Ishikawa (cell line): ENCODE measurements around the gene TMEM232.

ENCODE experiments used
- CEBPB ChIP-seq: IDR thresholded peaks from 2 replicates; pipeline ENCODE4 v1.6.1; 2012
- CREB1 ChIP-seq: IDR thresholded peaks from 2 replicates; pipeline ENCODE4 v1.6.1; 2012; ENCODE audit warnings: low read depth
- EGR1 ChIP-seq: IDR thresholded peaks from 2 replicates; pipeline ENCODE4 v1.6.1; 2012
- EP300 ChIP-seq: IDR thresholded peaks from 2 replicates; pipeline ENCODE4 v1.6.1; 2012; ENCODE audit warnings: borderline replicate concordance
- FOXM1 ChIP-seq: IDR thresholded peaks from 2 replicates; pipeline ENCODE4 v1.6.1; 2012; ENCODE audit warnings: low read depth, borderline replicate concordance
- NFIC ChIP-seq: IDR thresholded peaks from 2 replicates; pipeline ENCODE4 v1.6.1; 2012
- RAD21 ChIP-seq: IDR thresholded peaks from 2 replicates; pipeline ENCODE4 v1.6.1; 2012; ENCODE audit warnings: low read depth
- REST ChIP-seq: IDR thresholded peaks from 2 replicates; pipeline ENCODE4 v1.6.1; 2012; ENCODE audit warnings: low read depth, mild to moderate bottlenecking
- TAF1 ChIP-seq: IDR thresholded peaks from 2 replicates; pipeline ENCODE4 v1.6.1; 2012; ENCODE audit warnings: low read depth, mild to moderate bottlenecking
- TCF12 ChIP-seq: IDR thresholded peaks from 2 replicates; pipeline ENCODE4 v1.6.1; 2012; ENCODE audit warnings: low read depth
- TEAD4 ChIP-seq: IDR thresholded peaks from 2 replicates; pipeline ENCODE4 v1.6.1; 2012
- USF1 ChIP-seq: IDR thresholded peaks from 2 replicates; pipeline ENCODE4 v1.6.1; 2012
- YY1 ChIP-seq: IDR thresholded peaks from 2 replicates; pipeline ENCODE4 v1.6.1; 2012; ENCODE audit warnings: low read depth
- ZBTB7A ChIP-seq: IDR thresholded peaks from 2 replicates; pipeline ENCODE4 v1.6.1; 2012; ENCODE audit warnings: low read depth
- TF ChIP-seq, protein P1 (sequence below): IDR thresholded peaks from 2 replicates; pipeline ENCODE4 v1.6.1; 2012

The TMEM232 gene

GRCh38 chr5:110681109-110681508, 45.4 kb downstream of the TMEM232 start:
- TF ChIP-seq EGR1 (no peak), YY1 (no peak), REST (no peak), TCF12 (no peak), USF1 (no peak), RAD21 (no peak), NFIC (no peak), TEAD4 (no peak), CREB1 (no peak), ZBTB7A (no peak), CEBPB (no peak), EP300 (no peak), FOXM1 (no peak)
- TF ChIP-seq, protein P1, sequence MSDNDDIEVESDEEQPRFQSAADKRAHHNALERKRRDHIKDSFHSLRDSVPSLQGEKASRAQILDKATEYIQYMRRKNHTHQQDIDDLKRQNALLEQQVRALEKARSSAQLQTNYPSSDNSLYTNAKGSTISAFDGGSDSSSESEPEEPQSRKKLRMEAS = no peak

GRCh38 chr5:110665184-110665726, 61.2 kb downstream of the TMEM232 start:
- TF ChIP-seq, protein P1 = no peak
- no peak for TF ChIP-seq TEAD4
- no peak for TF ChIP-seq USF1
- no peak for TF ChIP-seq EGR1
- no peak for TF ChIP-seq FOXM1
- TF ChIP-seq ZBTB7A = no peak
- no peak for TF ChIP-seq EP300
- no peak for TF ChIP-seq TCF12
- TF ChIP-seq REST = no peak
- TF ChIP-seq CEBPB = no peak
- no peak for TF ChIP-seq RAD21
- no peak for TF ChIP-seq YY1
- no peak for TF ChIP-seq TAF1

GRCh38 chr5:110663525-110663924, 62.9 kb downstream of the TMEM232 start:
- TF ChIP-seq REST (no peak), TEAD4 (no peak), RAD21 (no peak), FOXM1 (no peak), ZBTB7A (no peak), TAF1 (no peak), YY1 (no peak), EGR1 (no peak), CREB1 (no peak), EP300 (no peak), CEBPB (no peak), NFIC (no peak)

- no peak for TF ChIP-seq ZBTB7A
- no peak for TF ChIP-seq TEAD4
- TF ChIP-seq REST = no peak
- no peak for TF ChIP-seq USF1
- no peak for TF ChIP-seq TCF12
- TF ChIP-seq EP300 = no peak
- TF ChIP-seq CREB1 = no peak
- no peak for TF ChIP-seq NFIC
- TF ChIP-seq FOXM1 = no peak
- no peak for TF ChIP-seq YY1
- TF ChIP-seq TAF1 = no peak
Measured at GRCh38 chr5:110658006-110658405, 68.5 kb downstream of the TMEM232 start.
